Body of pancreas (tissue), 2 donors: ENCODE results near the gene PALM3. TPM values are rescaled to one million over a fixed set of nuclear protein-coding genes. Genes with fewer than 3 reads are reported as not detected.

Experiments
- total RNA-seq, 2 donors: library from RNA; depleted of rRNA; stranded (reverse); fragments of >200 nt; gene quantifications; one replicate each; pipeline ENCODE4 v1.1.0, GENCODE V29; 2016

The PALM3 gene
- total RNA-seq, 2 donors from 2014 or later: 17.4 to 28.3 TPM

Other genes with a start within 250 kb of the PALM3 start
- not detected for gene NANOS3, start 184.9 kb downstream of the PALM3 start, total RNA-seq
- gene BRME1, start 156.0 kb downstream of the PALM3 start, total RNA-seq: 1 to 10 TPM; 3.0 to 4.9 TPM
- gene CC2D1A, start 155.9 kb downstream of the PALM3 start, total RNA-seq: 10 to 100 TPM; 35.5 to 52.1 TPM
- under 1 TPM in 1 of 2 donors, not detected in 1; 0.66 TPM for gene PODNL1, start 123.7 kb downstream of the PALM3 start, total RNA-seq
- 10 to 100 TPM in 1 of 2 donors, 1 to 10 TPM in 1; 7.0 to 20.4 TPM for gene DCAF15, start 109.6 kb downstream of the PALM3 start, total RNA-seq
- gene RFX1, start 55.8 kb downstream of the PALM3 start, total RNA-seq: 1 to 10 TPM; 3.9 to 7.6 TPM
- gene RLN3, start 33.9 kb downstream of the PALM3 start, total RNA-seq: not detected
- 1 to 10 TPM; 1.3 to 3.6 TPM for gene IL27RA, start 30.3 kb downstream of the PALM3 start, total RNA-seq
- 10 to 100 TPM; 21.1 to 25.7 TPM for gene MISP3, start 10.7 kb upstream of the PALM3 start, total RNA-seq
- gene C19orf67, start 23.7 kb upstream of the PALM3 start, total RNA-seq: not detected
- gene SAMD1, start 28.7 kb upstream of the PALM3 start, total RNA-seq: 10 to 100 TPM; 11.2 to 22.1 TPM
- gene PRKACA, start 55.7 kb upstream of the PALM3 start, total RNA-seq: 10 to 100 TPM; 15.5 to 22.6 TPM
- 1 to 10 TPM in 1 of 2 donors, under 1 TPM in 1; 0.26 to 1.6 TPM for gene ASF1B, start 74.5 kb upstream of the PALM3 start, total RNA-seq
- 10 to 100 TPM; 12.5 to 16.5 TPM for gene ADGRL1, start 144.1 kb upstream of the PALM3 start, total RNA-seq